HCT116 (cell line): ENCODE data around the gene MUS81. TPM values are rescaled to one million over a fixed set of nuclear protein-coding genes. Genes with fewer than 3 reads are reported as not detected.

Experiments
- ATAC-seq: fragments of 200-7000 bp; cut with Tn5 transposase; 2 replicates; pipeline ENCODE4 v1.9.1; 2020; ENCODE audit warnings: mild to moderate bottlenecking, moderate library complexity
- BruUV-seq: library from RNA; stranded (reverse); fragments of 400-500 nt; replicated peaks from 2 replicates; lab custom pipeline; 2021; lab: Mats Ljungman, UMichigan
- CTCF ChIA-PET: fragments of 300-600 bp; sonication (Branson Sonifier 250); formaldehyde crosslinking; loops from one replicate; lab custom pipeline; 2021; ENCODE audit warnings: antibody characterized with exemption; lab: Charles Lee
- POLR2A ChIA-PET: fragments of 300-600, 350-600 bp; sonication (Branson Sonifier 250); formaldehyde crosslinking; loops from one replicate; lab custom pipeline; 2021; ENCODE audit warnings: antibody characterized with exemption; lab: Charles Lee
- RAD21 ChIA-PET, 2 experiments: fragments of 300-600 bp; sonication (Branson Sonifier 250); formaldehyde crosslinking; loops; one replicate each; lab custom pipeline; 2023; ENCODE audit warnings: low total read pairs in 2 of 2; ENCODE audit not compliant: uncharacterized antibody in 2 of 2, unreplicated experiment in 2 of 2, low non-redundant PET in 1 of 2; lab: Charles Lee
- DNase-seq: peaks from one replicate; pipeline ENCODE4 v3.0.0-alpha.2; 2010; ENCODE audit warnings: low read depth, low spot score
- H2AFZ ChIP-seq: fragments of 200-600 bp; shearing (Covaris generic), sonication (generic); 2 replicates; pipeline ENCODE4 v1.6.1; 2017; ENCODE audit warnings: low read depth, mixed run types, mixed read lengths, antibody characterized with exemption, low read length; ENCODE audit not compliant: poor library complexity, severe bottlenecking
- H3K27ac ChIP-seq: 2 replicates; pipeline ENCODE4 v1.5.1; 2012; ENCODE audit warnings: low read depth, low read length
- H3K27me3 ChIP-seq: fragments of 200-600 bp; sonication (generic); 2 replicates; pipeline ENCODE4 v1.6.1; 2016; ENCODE audit warnings: mixed run types, low read length, mixed read lengths; ENCODE audit not compliant: insufficient read depth
- H3K36me3 ChIP-seq, 2 experiments: fragments of 200-500 bp in 1 of 2; fragments of 200-600 bp in 1 of 2; sonication (Bioruptor generic) in 1 of 2; sonication (generic) in 1 of 2; 2 replicates each; pipeline versions ENCODE4 v1.5.1 to v1.6.1; 2014 to 2016; ENCODE audit warnings: low read length in 2 of 2, inconsistent platforms in 1 of 2, mixed read lengths in 1 of 2, mixed run types in 1 of 2; ENCODE audit not compliant: insufficient read depth in 2 of 2, control insufficient read depth in 1 of 2
- H3K4me1 ChIP-seq, 2 experiments: fragments of 200-600 bp in 1 of 2; sonication (generic) in 1 of 2; 2 replicates each; pipeline versions ENCODE4 v1.5.1 to v1.6.1; 2012 to 2017; ENCODE audit warnings: low read length in 2 of 2, inconsistent platforms in 1 of 2, mild to moderate bottlenecking in 1 of 2, mixed read lengths in 1 of 2, mixed run types in 1 of 2, moderate library complexity in 1 of 2; ENCODE audit not compliant: insufficient read depth in 2 of 2, control insufficient read depth in 1 of 2
- H3K4me2 ChIP-seq: fragments of 200-600 bp; sonication (generic); 2 replicates; pipeline ENCODE4 v1.6.1; 2017; ENCODE audit warnings: mixed run types, low read length, mixed read lengths
- H3K4me3 ChIP-seq, 2 experiments: fragments of 200-600 bp in 1 of 2; sonication (generic) in 1 of 2; replicated peaks in 1 of 2; 2 replicates each; pipeline ENCODE4 v1.5.1; 2011 to 2016; ENCODE audit warnings: low read length in 2 of 2, control low read depth in 1 of 2, low read depth in 1 of 2, mild to moderate bottlenecking in 1 of 2, mixed read lengths in 1 of 2, mixed run types in 1 of 2
- H3K79me2 ChIP-seq: fragments of 200-600 bp; sonication (generic); 2 replicates; pipeline ENCODE4 v1.6.1; 2017; ENCODE audit warnings: mild to moderate bottlenecking, mixed run types, low read length, moderate library complexity, mixed read lengths; ENCODE audit not compliant: insufficient read depth
- H3K9ac ChIP-seq: fragments of 200-600 bp; sonication (generic); 2 replicates; pipeline ENCODE4 v1.6.1; 2016; ENCODE audit warnings: low read length, mixed read lengths
- H3K9me2 ChIP-seq: fragments of 200-600 bp; sonication (generic), shearing (Covaris generic); 2 replicates; pipeline ENCODE4 v1.6.1; 2017; ENCODE audit warnings: mixed run types, mild to moderate bottlenecking, moderate library complexity; ENCODE audit not compliant: insufficient read depth
- H3K9me3 ChIP-seq, 2 experiments: fragments of 200-500 bp in 1 of 2; fragments of 200-600 bp in 1 of 2; sonication (Bioruptor generic) in 1 of 2; sonication (generic) in 1 of 2; 2 replicates each; pipeline ENCODE4 v1.6.1; 2014 to 2017; ENCODE audit warnings: low read length in 2 of 2, mixed read lengths in 2 of 2, inconsistent platforms in 1 of 2, low read depth in 1 of 2, mild to moderate bottlenecking in 1 of 2, mixed run types in 1 of 2, moderate library complexity in 1 of 2; ENCODE audit not compliant: control insufficient read depth in 1 of 2, insufficient read depth in 1 of 2
- H4K20me1 ChIP-seq: fragments of 200-600 bp; sonication (generic), shearing (Covaris generic); 2 replicates; pipeline ENCODE4 v1.6.1; 2017; ENCODE audit warnings: mixed run types, mild to moderate bottlenecking, moderate library complexity; ENCODE audit not compliant: insufficient read depth
- EGR1 ChIP-seq: IDR thresholded peaks from 2 replicates; pipeline ENCODE4 v1.6.1; 2012; ENCODE audit warnings: low read depth
- EZH2phosphoT487 ChIP-seq: fragments of 200-600 bp; IDR thresholded peaks from 2 replicates; pipeline ENCODE4 v1.6.1; 2018; ENCODE audit warnings: antibody characterized with exemption, borderline replicate concordance
- POLR2AphosphoS5 ChIP-seq: IDR thresholded peaks from 2 replicates; pipeline ENCODE4 v1.6.1; 2011; ENCODE audit warnings: mild to moderate bottlenecking, low read depth, low read length, moderate library complexity
- SIN3A ChIP-seq: IDR thresholded peaks from 2 replicates; pipeline ENCODE4 v1.6.1; 2012; ENCODE audit warnings: low read depth
- SP1 ChIP-seq: IDR thresholded peaks from 2 replicates; pipeline ENCODE4 v1.6.1; 2012; ENCODE audit warnings: low read depth
- ZFX ChIP-seq: fragments of 450-650 bp; IDR thresholded peaks from 2 replicates; pipeline ENCODE4 v1.6.1; 2017
- intact Hi-C: fragments of 100-400 bp; cut with micrococcal nuclease; formaldehyde crosslinking; loops from 2 replicates; pipeline ENCODE4 v1.10.0; 2022
- total RNA-seq: library from RNA; stranded (reverse); gene quantifications from one replicate; pipeline ENCODE4 v1.2.1, GENCODE V29; 2021; ENCODE audit not compliant: unreplicated experiment

MUS81 gene
- total RNA-seq, 1 experiment from 2014 or later = 47.2 TPM

GRCh38 chr11:65897020-65897471 is 36.8 kb downstream of the MUS81 start:
- Histone ChIP-seq H2AFZ (no peak overlapping the region), H3K9ac (peak overlapping the region; percentile 99), H3K4me3 (peak overlapping the region in 1 of 2 experiments; percentile 90; a peak in 1 of 4 replicates), H3K9me2 (no peaks in the 10 kb centered on the region), H3K27me3 (no peaks in the 10 kb centered on the region), H3K4me2 (peak overlapping the region; percentile 71), H3K4me1 (peaks cover 26 to 79% of the 10 kb centered on the region in 2 experiments), H3K27ac (peak overlapping the region; percentile 99), H4K20me1 (peaks cover 31% of the 10 kb centered on the region; the same call in 1 of the 2 replicates), H3K9me3 (no peaks in the 10 kb centered on the region), H3K79me2 (peaks cover 86% of the 10 kb centered on the region)
- ChIA-PET CTCF (interaction anchor here (1.0 kb wide), 1 partner anchor 9 kb away, joined by 3 read pairs; the partner anchor contains the start of gene FIBP), POLR2A (interaction anchor here (1.4 to 10.9 kb wide), 4 partner anchors 7 to 18 kb away, joined by 4 to 124 read pairs (median 15); partner anchors contain the start of genes CCDC85B and FIBP), RAD21 (no interaction called here)
- no peak for ATAC-seq
- no TSS peak for BruUV-seq
- intact Hi-C loops = no loop called here
- TF ChIP-seq ZFX = no peak
- TF ChIP-seq POLR2AphosphoS5 = peak; percentile 11; the same call in 1 of the 2 replicates
- TF ChIP-seq EZH2phosphoT487 = no peak
- no peak for TF ChIP-seq EGR1
- TF ChIP-seq, all 23 proteins: peak for 1
- H3K36me3 ChIP-seq = peaks cover 10 to 52% of the 10 kb centered on the region in 2 experiments; a peak in 3 of 4 replicates
- DNase-seq = no peak

- Histone ChIP-seq H3K79me2 (peaks cover 72% of the 10 kb centered on the region), H3K9me3 (no peaks in the 10 kb centered on the region), H3K27ac (peak overlapping the region; percentile 99), H3K9ac (peak overlapping the region; percentile 99), H4K20me1 (peaks cover 31% of the 10 kb centered on the region; the same call in 1 of the 2 replicates), H3K36me3 (peaks cover 10 to 46% of the 10 kb centered on the region in 2 experiments; a peak in 3 of 4 replicates), H3K4me1 (peaks cover 44 to 80% of the 10 kb centered on the region in 2 experiments), H3K9me2 (no peaks in the 10 kb centered on the region)
- RAD21 ChIA-PET = interaction anchor here in 1 of 2 experiments (0.7 kb wide), 1 partner anchor 48 kb away, joined by 5 read pairs; no protein-coding TSS in a partner anchor
- no peak for DNase-seq
- CTCF ChIA-PET = interaction anchor here (1.6 kb wide), 1 partner anchor 39 kb away, joined by 4 read pairs; no protein-coding TSS in a partner anchor
- TF ChIP-seq SIN3A (no peak), ZFX (peak; percentile 50; the same call in 1 of the 2 replicates), SP1 (no peak)
- TF ChIP-seq, all 23 proteins: peak for 1
- Histone ChIP-seq H3K4me2 (peak overlapping the region; percentile 71), H2AFZ (no peak overlapping the region), H3K4me3 (peak overlapping the region; percentile 90 to 98), H3K27me3 (no peaks in the 10 kb centered on the region)
- BruUV-seq = TSS peak; percentile 37
- intact Hi-C loops = no loop called here
- ATAC-seq = no peak
- POLR2A ChIA-PET = interaction anchor here (0.6 to 10.9 kb wide), 7 partner anchors 8 to 324 kb away, joined by 3 to 124 read pairs (median 5); partner anchors contain the start of genes CCDC85B and FIBP
Observed at GRCh38 chr11:65898656-65899355, 38.6 kb downstream of the MUS81 start.
